Skin epidermis (tissue), 12 donors: Measurements from ENCODE around the gene ZBTB9.

Experiments
- H3K27ac ChIP-seq, 21 experiments: fragments of 200-600 bp; sonication (generic) in 11 of 21; one replicate each; pipeline ENCODE4 v1.5.0; 2020; ENCODE audit warnings: mild to moderate bottlenecking in 3 of 21, inconsistent platforms in 2 of 21, moderate library complexity in 2 of 21
- H3K4me3 ChIP-seq, 7 experiments: fragments of 200-600 bp; sonication (generic) in 2 of 7; one replicate each; pipeline ENCODE4 v1.5.0; 2020; ENCODE audit warnings: inconsistent platforms in 2 of 7, mild to moderate bottlenecking in 2 of 7, moderate library complexity in 1 of 7

ZBTB9 gene

DNA sequence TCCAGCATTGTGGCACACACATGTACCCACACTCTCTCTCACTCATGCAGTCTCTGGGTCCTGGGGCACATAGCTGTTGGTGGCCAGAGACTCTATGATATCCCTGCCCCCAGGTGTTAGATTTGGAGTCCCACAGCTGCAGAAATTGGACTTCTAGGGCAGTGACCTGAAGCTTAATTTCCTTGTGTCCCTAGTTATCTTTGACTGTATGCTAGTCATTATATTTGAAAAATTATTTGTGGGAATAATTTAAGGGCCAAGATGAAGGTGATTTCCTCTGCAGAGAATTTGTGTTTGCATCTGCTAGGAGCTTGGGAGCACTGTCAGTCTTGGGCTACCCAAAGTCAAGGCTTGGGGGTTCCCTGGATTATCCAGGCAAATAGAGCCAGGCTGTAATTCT lies 50.1 kb downstream of the ZBTB9 start:
- Histone ChIP-seq H3K27ac (no peak overlapping the region), H3K4me3 (no peak overlapping the region)

DNA sequence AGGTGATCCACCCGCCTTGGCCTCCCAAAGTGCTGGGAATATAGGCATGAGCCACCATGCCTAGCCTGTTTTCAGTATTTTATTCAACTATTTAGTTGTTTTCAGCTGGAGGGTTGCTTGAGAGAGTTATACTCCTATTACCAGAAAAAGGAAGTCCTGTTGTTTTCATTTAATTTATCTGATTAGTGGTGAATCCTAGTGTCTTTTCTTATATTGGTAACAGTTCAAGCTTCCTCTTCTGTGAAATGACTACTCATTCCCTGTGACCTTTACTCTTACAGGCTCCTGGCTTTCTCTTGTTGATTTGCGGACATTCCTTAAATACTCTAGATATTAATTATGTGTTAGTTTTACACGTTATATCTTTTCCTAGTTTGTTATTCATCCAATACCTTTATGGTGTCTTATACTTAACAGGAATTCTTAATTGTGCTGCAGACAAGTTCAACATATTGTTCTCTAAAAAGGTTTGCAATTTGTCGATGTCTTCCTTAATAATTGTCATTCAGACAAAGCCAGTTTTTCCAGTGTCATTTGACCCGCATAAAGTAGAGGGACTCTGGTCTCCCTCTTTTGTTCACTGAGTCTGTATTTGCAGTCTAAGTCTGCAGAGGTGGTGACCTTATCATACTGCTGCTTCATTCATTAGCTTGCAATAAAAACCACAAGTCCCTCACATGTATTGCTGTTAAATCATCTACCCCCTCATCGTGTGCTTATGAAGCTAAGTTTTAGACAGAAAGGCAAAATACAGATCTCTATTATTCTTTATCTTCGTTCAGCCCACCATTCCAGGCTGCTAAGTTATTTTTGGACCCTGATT lies 51.4 kb downstream of the ZBTB9 start:
- no peak overlapping the region for H3K4me3 ChIP-seq
- no peak overlapping the region for H3K27ac ChIP-seq
